ENCODE measurements around the gene CRCP.
"Not testable (repeated sequence)": the region's sequence is repeated elsewhere in the genome, so short reads cannot be mapped to it uniquely, and the experiment has no call there.

Gene CRCP

DNA sequence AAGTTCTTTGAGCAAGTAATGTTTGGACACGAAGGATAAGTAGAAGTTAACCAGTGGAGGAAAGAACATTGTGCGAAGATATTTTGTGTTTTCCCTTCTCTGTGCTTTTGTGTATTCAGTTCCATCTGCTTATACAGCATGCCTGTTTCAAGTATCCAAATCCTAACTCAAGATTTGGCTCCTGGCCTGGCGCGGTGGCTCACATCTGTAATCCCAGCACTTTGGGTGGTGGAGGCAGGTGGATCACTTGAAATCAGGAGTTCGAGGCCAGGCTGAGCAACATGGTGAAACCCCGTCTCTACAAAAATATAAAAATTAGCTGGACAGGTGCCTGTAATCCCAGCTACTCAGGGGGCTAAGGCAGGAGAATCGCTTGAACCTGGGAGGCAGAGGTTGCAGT is 49.7 kb downstream of the CRCP start:
- no peak for DNase-seq (ENCODE audit: low read depth)
- H3K4me3 ChIP-seq (ENCODE audit: low read length) = no peak overlapping the region
- TF ChIP-seq, protein P1, sequence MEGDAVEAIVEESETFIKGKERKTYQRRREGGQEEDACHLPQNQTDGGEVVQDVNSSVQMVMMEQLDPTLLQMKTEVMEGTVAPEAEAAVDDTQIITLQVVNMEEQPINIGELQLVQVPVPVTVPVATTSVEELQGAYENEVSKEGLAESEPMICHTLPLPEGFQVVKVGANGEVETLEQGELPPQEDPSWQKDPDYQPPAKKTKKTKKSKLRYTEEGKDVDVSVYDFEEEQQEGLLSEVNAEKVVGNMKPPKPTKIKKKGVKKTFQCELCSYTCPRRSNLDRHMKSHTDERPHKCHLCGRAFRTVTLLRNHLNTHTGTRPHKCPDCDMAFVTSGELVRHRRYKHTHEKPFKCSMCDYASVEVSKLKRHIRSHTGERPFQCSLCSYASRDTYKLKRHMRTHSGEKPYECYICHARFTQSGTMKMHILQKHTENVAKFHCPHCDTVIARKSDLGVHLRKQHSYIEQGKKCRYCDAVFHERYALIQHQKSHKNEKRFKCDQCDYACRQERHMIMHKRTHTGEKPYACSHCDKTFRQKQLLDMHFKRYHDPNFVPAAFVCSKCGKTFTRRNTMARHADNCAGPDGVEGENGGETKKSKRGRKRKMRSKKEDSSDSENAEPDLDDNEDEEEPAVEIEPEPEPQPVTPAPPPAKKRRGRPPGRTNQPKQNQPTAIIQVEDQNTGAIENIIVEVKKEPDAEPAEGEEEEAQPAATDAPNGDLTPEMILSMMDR (conservative IDR thresholded peaks at IDR 0.05; ENCODE audit: low read depth, low read length) = no peak

DNA sequence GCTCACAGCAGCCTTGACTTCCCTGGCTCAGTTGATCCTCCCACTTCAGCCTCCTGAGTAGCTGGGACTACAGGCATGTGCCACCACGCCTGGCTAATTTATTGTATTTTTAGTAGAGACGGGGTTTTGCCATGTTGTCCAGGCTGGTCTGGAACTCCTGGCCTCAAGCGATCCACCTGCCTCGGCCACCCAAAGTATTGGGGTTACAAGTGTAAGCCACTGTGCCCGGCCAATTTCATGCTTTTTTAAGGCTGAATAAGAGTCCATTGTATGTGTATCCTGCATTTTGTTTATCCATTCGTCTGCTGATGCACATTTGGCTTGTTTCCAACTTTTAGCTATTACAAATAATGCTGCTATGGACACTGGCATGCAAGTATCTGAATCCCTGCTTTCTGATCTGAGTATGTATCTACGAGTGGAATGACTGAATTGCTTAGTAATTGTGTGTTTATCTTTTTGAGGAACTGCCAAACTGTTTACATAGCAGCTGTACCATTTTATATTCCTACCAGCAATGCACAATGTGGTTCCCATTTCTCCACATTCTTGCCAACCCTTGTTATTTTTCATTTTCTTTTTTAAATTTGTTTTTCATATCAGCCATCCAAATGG is 53.2 kb downstream of the CRCP start:
- DNase-seq (ENCODE audit: low read depth) = no peak
- TF ChIP-seq, protein P1 (conservative IDR thresholded peaks at IDR 0.05; ENCODE audit: low read depth, low read length) = no peak
- H3K4me3 ChIP-seq (ENCODE audit: low read length) = no peak overlapping the region

DNA sequence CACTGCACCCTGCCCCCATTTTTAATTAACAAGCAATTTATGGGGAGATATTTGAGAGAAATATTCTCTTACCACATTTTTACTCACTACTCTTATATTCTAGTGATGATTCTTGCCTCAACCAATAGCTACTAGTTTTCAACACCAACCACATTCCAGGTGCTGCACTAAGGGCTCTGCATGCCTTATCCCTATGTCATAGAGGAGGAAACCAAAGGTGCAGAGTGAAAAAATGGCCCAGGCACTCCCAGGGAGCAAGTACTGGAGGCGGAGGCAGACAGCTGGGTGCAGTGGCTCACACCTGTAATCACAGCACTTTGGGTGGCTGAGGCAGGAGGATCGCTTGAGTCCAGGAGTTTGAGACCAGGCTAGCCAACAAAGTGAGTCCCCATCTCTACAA is 55.0 kb downstream of the CRCP start:
- no peak for DNase-seq (ENCODE audit: low read depth)
- TF ChIP-seq, protein P1 (conservative IDR thresholded peaks at IDR 0.05; ENCODE audit: low read depth, low read length) = no peak

DNA sequence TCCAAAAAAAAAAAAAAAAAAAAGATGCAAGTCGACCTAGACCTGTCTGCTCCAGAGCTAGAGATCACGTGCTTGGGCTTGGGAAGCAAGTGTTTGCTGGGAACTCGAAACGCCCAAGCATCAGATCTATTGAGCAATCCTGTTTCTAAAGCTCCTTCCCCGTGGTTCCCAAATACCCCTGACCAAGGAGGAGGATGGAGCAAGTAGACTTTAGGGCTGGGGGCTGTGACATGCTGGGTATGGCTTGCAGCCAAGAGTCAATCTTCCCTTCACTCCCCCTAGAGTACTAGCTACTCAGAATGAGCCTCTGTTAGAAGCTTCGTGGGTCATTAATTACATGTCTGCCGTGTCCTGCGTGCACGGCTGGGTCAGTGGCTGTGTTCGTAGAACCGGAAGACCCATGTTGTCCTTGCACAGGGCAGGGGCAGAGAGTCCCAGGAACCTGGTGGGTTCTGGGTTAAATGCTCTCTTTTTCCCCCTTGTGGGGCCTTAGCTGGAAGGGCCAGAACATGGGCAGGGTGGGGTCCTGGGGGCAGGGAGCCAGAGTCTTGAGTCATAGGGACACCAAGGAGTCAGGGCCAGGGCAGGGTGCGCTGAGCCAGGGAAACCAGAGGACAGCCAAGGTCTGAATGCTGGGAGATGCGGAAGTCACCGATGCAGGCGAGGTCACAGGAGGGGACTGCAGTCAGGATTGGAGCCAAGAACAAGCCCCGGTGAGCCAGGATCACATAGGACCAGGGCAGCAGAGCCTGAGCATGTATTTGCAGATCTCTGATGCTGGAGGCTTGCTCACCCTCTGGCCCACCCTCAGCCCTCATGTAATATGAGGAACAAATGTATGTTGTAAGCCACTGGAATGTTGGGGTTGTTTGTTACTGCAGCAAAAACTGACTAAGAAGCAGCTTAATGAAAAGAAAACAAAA is 55.9 kb downstream of the CRCP start:
- H3K4me3 ChIP-seq (ENCODE audit: low read length) = no peak overlapping the region
- TF ChIP-seq, protein P1 (conservative IDR thresholded peaks at IDR 0.05; ENCODE audit: low read depth, low read length) = no peak
- no peak for DNase-seq (ENCODE audit: low read depth)

More for the DNA sequence above, 55.0 kb downstream of the CRCP start:
- no peak overlapping the region for H3K4me3 ChIP-seq (ENCODE audit: low read length)

DNA sequence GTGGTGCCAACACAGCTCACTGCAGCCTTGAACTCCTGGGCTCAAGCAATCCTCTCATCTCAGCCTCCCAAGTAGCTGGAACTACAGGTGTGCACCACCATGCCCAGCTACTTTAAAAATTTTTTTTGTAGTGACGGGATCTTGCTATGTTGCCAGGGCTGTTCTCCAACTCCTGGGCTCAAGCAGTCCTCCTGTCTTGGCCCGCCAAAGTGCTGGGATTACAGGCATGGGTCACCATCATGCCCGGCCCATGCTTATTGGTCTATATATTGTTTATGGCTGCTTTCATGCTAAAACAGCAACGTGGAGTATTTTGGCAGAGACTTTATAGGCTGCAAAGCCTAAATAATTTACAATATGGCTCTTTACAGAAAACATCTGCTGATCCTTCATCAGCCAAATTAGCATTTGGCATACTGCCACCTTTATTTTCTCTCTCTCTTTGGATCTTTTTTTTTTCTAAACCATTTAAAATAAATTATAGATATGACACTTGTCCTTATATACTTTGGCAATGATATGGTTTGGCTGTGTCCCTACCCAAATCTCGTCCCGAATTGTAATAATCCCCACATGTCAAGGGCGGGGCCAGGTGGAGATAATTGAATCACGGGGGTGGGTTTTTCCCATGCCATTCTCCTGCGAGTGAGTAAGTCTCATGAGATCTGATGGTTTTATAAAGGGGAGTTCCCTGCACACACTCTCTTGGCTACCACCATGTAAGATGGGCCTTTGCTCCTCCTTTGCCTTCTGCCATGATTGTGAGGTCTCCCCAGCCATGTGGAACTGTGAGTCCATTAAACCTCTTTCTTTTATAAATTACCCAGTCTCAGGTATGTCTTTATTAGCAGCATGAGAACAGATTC is 58.1 kb downstream of the CRCP start:
- not testable (repeated sequence) for DNase-seq (ENCODE audit: low read depth)

DNA sequence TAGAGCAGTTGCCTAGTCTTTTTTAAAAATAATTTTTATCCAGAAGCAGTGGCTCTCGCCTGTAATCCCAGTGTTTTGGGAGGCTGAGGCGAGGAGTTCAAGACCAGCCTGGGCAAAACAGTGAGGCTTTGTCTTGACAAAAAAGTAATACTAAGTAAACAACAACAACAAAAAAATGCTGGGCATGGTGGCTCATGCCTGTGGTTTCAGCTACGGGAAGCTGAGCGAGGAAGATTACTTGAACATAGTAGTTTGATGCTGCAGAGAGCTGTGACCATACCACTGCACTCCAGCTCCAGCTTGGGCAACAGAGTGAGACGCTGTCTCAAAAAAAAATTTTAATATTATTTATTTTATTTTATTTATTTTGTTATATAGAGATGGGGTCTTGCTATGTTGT is 59.2 kb downstream of the CRCP start:
- H3K4me3 ChIP-seq (ENCODE audit: low read length) = no peak overlapping the region
- TF ChIP-seq, protein P1 (conservative IDR thresholded peaks at IDR 0.05; ENCODE audit: low read depth, low read length) = no peak
- DNase-seq (ENCODE audit: low read depth) = no peak

More for the DNA sequence above, 58.1 kb downstream of the CRCP start:
- H3K4me3 ChIP-seq (ENCODE audit: low read length) = not testable (repeated sequence)

DNA sequence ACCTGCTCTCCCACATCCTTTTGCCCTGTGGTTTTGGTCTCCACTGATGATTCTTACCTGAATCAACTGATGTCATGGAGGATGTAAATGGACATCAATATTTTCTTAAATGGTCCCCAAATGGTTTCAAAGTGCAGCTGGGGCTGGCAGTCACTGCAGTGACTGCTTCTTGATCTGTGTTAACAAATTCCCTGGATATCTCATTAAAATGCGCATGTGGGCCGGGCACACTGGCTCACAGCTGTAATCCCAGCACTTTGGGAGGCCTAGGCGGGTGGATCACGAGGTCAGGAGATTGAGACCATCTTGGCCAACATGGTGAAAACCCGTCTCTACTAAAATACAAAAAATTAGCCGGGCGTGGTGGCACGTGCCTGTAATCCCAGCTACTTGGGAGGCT is 60.4 kb downstream of the CRCP start:
- not testable (repeated sequence) for H3K4me3 ChIP-seq (ENCODE audit: low read length); DNase-seq (ENCODE audit: low read depth)

All from retinal pigment epithelial cell (primary cell).